ENCODE results near the gene NCR3LG1. TPM values are rescaled to one million over a fixed set of nuclear protein-coding genes. Genes with fewer than 3 reads are reported as not detected.
"Not testable (repeated sequence)": the region's sequence is repeated elsewhere in the genome, so short reads cannot be mapped to it uniquely, and the experiment has no call there.

The NCR3LG1 gene
- total RNA-seq, 1 experiment from 2014 or later: 1.4 TPM

DNA sequence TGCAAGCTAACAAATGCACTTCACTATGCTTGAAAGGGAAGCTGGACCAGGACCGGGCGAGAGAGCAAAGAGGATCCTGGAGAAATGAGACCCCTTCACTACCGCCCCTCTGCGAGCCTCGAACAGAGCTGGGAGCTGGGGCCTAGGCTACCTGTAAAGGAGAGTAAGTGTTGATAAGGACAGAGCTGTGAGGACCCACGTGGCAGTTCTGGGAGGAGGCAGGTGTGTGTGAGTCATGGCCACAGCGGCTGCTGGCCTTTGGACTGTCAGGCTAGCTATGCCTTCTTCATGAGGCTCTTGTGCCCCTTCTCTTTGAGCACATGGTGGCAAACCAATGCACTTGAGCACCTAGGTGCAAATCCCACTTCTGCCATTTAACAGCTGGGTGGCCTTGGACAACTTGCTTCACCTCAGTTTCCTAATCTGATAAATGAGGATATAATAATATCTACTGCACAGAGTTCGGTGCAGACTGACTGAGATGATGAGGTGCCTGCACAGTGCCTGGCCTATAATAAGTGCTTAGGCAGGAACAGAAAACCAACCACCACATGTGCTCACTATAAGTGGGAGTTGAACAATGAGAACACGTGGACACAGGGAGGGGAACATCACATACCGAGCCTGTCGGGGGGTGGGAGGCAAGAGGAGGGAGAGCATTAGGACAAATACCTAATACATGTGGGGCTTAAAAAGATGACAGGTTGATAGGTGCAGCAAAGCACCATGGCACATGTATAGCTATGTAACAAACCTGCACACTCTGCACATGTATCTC is 72.1 kb downstream of the NCR3LG1 start:
- Histone ChIP-seq H3K9ac (ENCODE audit: extremely low read depth, insufficient read length, low read length) (no peak overlapping the region), H3K4me1 (ENCODE audit: insufficient read depth, low read length) (no peaks in the 10 kb centered on the region; the same call in 1 of the 2 replicates), H3K79me1 (ENCODE audit: insufficient read depth, low read depth, low read length, poor library complexity, severe bottlenecking) (no peaks in the 10 kb centered on the region), H3K14ac (ENCODE audit: insufficient read depth, low read length) (no peak overlapping the region), H2BK12ac (ENCODE audit: insufficient read length, low read depth, low read length) (no peak overlapping the region), H3K27ac (ENCODE audit: insufficient read length, low read depth, low read length) (no peak overlapping the region), H3K4me2 (ENCODE audit: insufficient read depth, insufficient read length, low read length) (no peak overlapping the region), H4K5ac (ENCODE audit: insufficient read length, low read depth, low read length) (no peak overlapping the region), H4K91ac (ENCODE audit: insufficient read length, low read depth, low read length) (no peak overlapping the region), H3K4ac (ENCODE audit: low read depth, low read length) (no peak overlapping the region), H2BK15ac (ENCODE audit: low read depth, low read length) (no peak overlapping the region), H3K9me3 (ENCODE audit: control insufficient read depth, low read depth, low read length) (no peaks in the 10 kb centered on the region), H3K18ac (ENCODE audit: insufficient read length, low read depth, low read length) (no peak overlapping the region), H4K8ac (replicated peaks; ENCODE audit: insufficient read length, low read depth, low read length) (no peak overlapping the region), H2BK5ac (ENCODE audit: insufficient read length, low read length) (no peak overlapping the region), H4K20me1 (ENCODE audit: control insufficient read depth, insufficient read depth, insufficient read length) (no peaks in the 10 kb centered on the region), H3T11ph (ENCODE audit: low read length) (no peak overlapping the region), H3K23ac (ENCODE audit: insufficient read length, low read depth, low read length) (no peak overlapping the region), H2AFZ (ENCODE audit: low read length) (no peak overlapping the region), H2BK120ac (ENCODE audit: low read depth, low read length, poor library complexity, severe bottlenecking) (no peak overlapping the region), H2AK5ac (ENCODE audit: insufficient read length, low read length) (no peak overlapping the region), H3K56ac (ENCODE audit: insufficient read length, low read depth, low read length) (no peak overlapping the region), H3K27me3 (ENCODE audit: insufficient read depth, low read length) (no peaks in the 10 kb centered on the region), H3K23me2 (ENCODE audit: insufficient read length, low read depth, low read length, poor library complexity, severe bottlenecking) (no peaks in the 10 kb centered on the region), H2BK20ac (ENCODE audit: low read depth, low read length, poor library complexity, severe bottlenecking) (no peak overlapping the region), H3K79me2 (ENCODE audit: insufficient read depth, low read length) (no peaks in the 10 kb centered on the region)
- H3K27ac Mint-ChIP-seq: no peak overlapping the region
- no peak for TF ChIP-seq CTCF (conservative IDR thresholded peaks at IDR 0.05)
- peaks cover 30% of the 10 kb centered on the region for H3K27me3 Mint-ChIP-seq (ENCODE audit: low read depth)
- no peak for DNase-seq
- peaks cover 16 to 17% of the 10 kb centered on the region in 2 experiments for H3K4me1 Mint-ChIP-seq
- no peaks in the 10 kb centered on the region; a peak in 1 of 7 replicates for H3K36me3 Mint-ChIP-seq (ENCODE audit: insufficient read depth in 1 of 3, low read depth in 3 of 3)
- H3K4me3 Mint-ChIP-seq: no peak overlapping the region
- WGBS (ENCODE audit: extremely low coverage, insufficient read length, low lambda C conversion rate): no CpG with 5 or more reads among the region's 11 CpGs
- no peaks in the 10 kb centered on the region; a peak in 1 of 5 replicates for H3K9me3 Mint-ChIP-seq

DNA sequence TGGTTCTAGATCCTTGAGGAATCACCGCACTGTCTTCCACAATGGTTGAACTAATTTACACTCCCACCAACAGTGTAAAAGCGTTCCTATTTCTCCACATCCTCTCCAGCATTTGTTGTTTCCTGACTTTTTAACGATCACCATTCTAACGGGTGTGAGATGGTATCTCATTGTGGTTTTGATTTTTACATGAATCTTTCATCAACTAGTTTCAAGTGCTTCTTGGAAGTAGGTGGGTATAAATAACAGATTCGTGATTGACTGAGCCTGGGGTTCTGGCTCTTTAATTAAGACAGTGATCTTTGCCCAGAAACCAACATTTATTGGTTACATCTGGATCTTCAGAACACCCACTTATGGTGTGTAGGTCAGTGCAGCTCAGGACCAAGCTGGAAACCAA is 74.6 kb downstream of the NCR3LG1 start:
- H3K79me1 ChIP-seq (ENCODE audit: insufficient read depth, low read depth, low read length, poor library complexity, severe bottlenecking); H2BK120ac ChIP-seq (ENCODE audit: low read depth, low read length, poor library complexity, severe bottlenecking); H4K5ac ChIP-seq (ENCODE audit: insufficient read length, low read depth, low read length); H3K9me3 ChIP-seq (ENCODE audit: control insufficient read depth, low read depth, low read length); H2BK12ac ChIP-seq (ENCODE audit: insufficient read length, low read depth, low read length); H3K23me2 ChIP-seq (ENCODE audit: insufficient read length, low read depth, low read length, poor library complexity, severe bottlenecking); H3K18ac ChIP-seq (ENCODE audit: insufficient read length, low read depth, low read length); H3K4me1 ChIP-seq (ENCODE audit: insufficient read depth, low read length); H3T11ph ChIP-seq (ENCODE audit: low read length); H3K27me3 ChIP-seq (ENCODE audit: insufficient read depth, low read length); H3K4me1 Mint-ChIP-seq; H3K36me3 Mint-ChIP-seq (ENCODE audit: insufficient read depth in 1 of 3, low read depth in 3 of 3); H3K27ac Mint-ChIP-seq; H3K4me3 Mint-ChIP-seq; H3K27ac ChIP-seq (ENCODE audit: insufficient read length, low read depth, low read length); H3K9me3 Mint-ChIP-seq; DNase-seq; H4K91ac ChIP-seq (ENCODE audit: insufficient read length, low read depth, low read length); H2BK15ac ChIP-seq (ENCODE audit: low read depth, low read length); H4K20me1 ChIP-seq (ENCODE audit: control insufficient read depth, insufficient read depth, insufficient read length); H3K79me2 ChIP-seq (ENCODE audit: insufficient read depth, low read length); H2AFZ ChIP-seq (ENCODE audit: low read length); H3K9ac ChIP-seq (ENCODE audit: extremely low read depth, insufficient read length, low read length); H3K14ac ChIP-seq (ENCODE audit: insufficient read depth, low read length); H3K4ac ChIP-seq (ENCODE audit: low read depth, low read length); H3K4me2 ChIP-seq (ENCODE audit: insufficient read depth, insufficient read length, low read length); H3K56ac ChIP-seq (ENCODE audit: insufficient read length, low read depth, low read length); H2BK20ac ChIP-seq (ENCODE audit: low read depth, low read length, poor library complexity, severe bottlenecking); H2BK5ac ChIP-seq (ENCODE audit: insufficient read length, low read length); H3K23ac ChIP-seq (ENCODE audit: insufficient read length, low read depth, low read length); H4K8ac ChIP-seq (replicated peaks; ENCODE audit: insufficient read length, low read depth, low read length); H2AK5ac ChIP-seq (ENCODE audit: insufficient read length, low read length): not testable (repeated sequence)
- H3K27me3 Mint-ChIP-seq (ENCODE audit: low read depth): peaks cover 12% of the 10 kb centered on the region
- no CpG with 5 or more reads among the region's 5 CpGs for whole genome bisulfite sequencing (ENCODE audit: extremely low coverage, insufficient read length, low lambda C conversion rate)
